Measurements from ENCODE around the gene PDGFC. TPM values are rescaled to one million over a fixed set of nuclear protein-coding genes. Genes with fewer than 3 reads are reported as not detected.

The PDGFC gene
- total RNA-seq, 1 experiment from 2014 or later: 9.8 TPM

- H2AFZ ChIP-seq (ENCODE audit: low read depth, low read length, poor library complexity, severe bottlenecking): no peak overlapping the region
- no peaks in the 10 kb centered on the region for H3K27me3 ChIP-seq (ENCODE audit: insufficient read depth, low read length)
- no TSS peak for BruUV-seq (replicated peaks)
- ATAC-seq (no peak), DNase-seq (ENCODE audit: low read depth, low spot score) (no peak)
- intact Hi-C loops (cut with micrococcal nuclease): no loop called here
- H3K27ac ChIP-seq (ENCODE audit: low read depth, low read length): no peak overlapping the region
- H3K9ac ChIP-seq (ENCODE audit: low read length): no peak overlapping the region
- no peaks in the 10 kb centered on the region for H3K4me1 ChIP-seq (ENCODE audit: control insufficient read depth in 1 of 2, insufficient read depth in 2 of 2, low read length in 2 of 2)
- no peaks in the 10 kb centered on the region for H4K20me1 ChIP-seq (ENCODE audit: insufficient read depth)
- CTCF ChIA-PET: no interaction called here
- POLR2A ChIA-PET: no interaction called here
- no peaks in the 10 kb centered on the region for H3K9me3 ChIP-seq (ENCODE audit: control insufficient read depth in 1 of 2, insufficient read depth in 1 of 2, low read depth in 1 of 2, low read length in 2 of 2)
- H3K79me2 ChIP-seq (ENCODE audit: insufficient read depth, low read length): no peaks in the 10 kb centered on the region
- no peak overlapping the region for H3K4me3 ChIP-seq (replicated peaks in 1 of 2; ENCODE audit: low read depth in 1 of 2, low read length in 2 of 2)
- TF ChIP-seq MAX (IDR thresholded peaks at IDR 0.05): no peak
- TF ChIP-seq CBX3 (IDR thresholded peaks at IDR 0.05; ENCODE audit: low read depth): no peak
- no peak for TF ChIP-seq RAD21 (IDR thresholded peaks at IDR 0.05; ENCODE audit: low read depth)
- TF ChIP-seq EZH2phosphoT487 (IDR thresholded peaks at IDR 0.05; ENCODE audit: borderline replicate concordance): no peak
- TF ChIP-seq ZFX (IDR thresholded peaks at IDR 0.05): no peak
- no peak for TF ChIP-seq SRF (IDR thresholded peaks at IDR 0.05; ENCODE audit: low read depth)
- no peak for TF ChIP-seq FOSL1 (IDR thresholded peaks at IDR 0.05; ENCODE audit: low read depth)
- no peak for TF ChIP-seq ATF3 (IDR thresholded peaks at IDR 0.05)
- TF ChIP-seq ZNF274 (IDR thresholded peaks at IDR 0.05; ENCODE audit: low read depth, low read length): no peak
- TF ChIP-seq POLR2AphosphoS5 (IDR thresholded peaks at IDR 0.05; ENCODE audit: low read depth, low read length): no peak
- no peak for TF ChIP-seq REST (IDR thresholded peaks at IDR 0.05; ENCODE audit: low read depth)
- TF ChIP-seq SIN3A (IDR thresholded peaks at IDR 0.05; ENCODE audit: low read depth): no peak
- TF ChIP-seq POLR2A (IDR thresholded peaks at IDR 0.05; ENCODE audit: borderline replicate concordance, extremely low read depth, insufficient read depth, insufficient read length): no peak
- TF ChIP-seq CTCF (IDR thresholded peaks at IDR 0.05 in 2 of 3, conservative IDR thresholded peaks at IDR 0.05 in 1 of 3; ENCODE audit: borderline replicate concordance in 1 of 3, insufficient read depth in 1 of 3, low read depth in 2 of 3, low read length in 2 of 3): no peak
- no peak for TF ChIP-seq EGR1 (IDR thresholded peaks at IDR 0.05; ENCODE audit: low read depth)
- H3K9me2 ChIP-seq (ENCODE audit: insufficient read depth): no peaks in the 10 kb centered on the region
- no peaks in the 10 kb centered on the region for H3K36me3 ChIP-seq (ENCODE audit: control insufficient read depth in 1 of 2, insufficient read depth in 2 of 2, low read length in 2 of 2)
- RAD21 ChIA-PET (ENCODE audit: low non-redundant PET in 1 of 2, low total read pairs in 2 of 2, uncharacterized antibody in 2 of 2, unreplicated experiment in 2 of 2): no interaction called here
- no peak overlapping the region for H3K4me2 ChIP-seq (ENCODE audit: low read length)
Observed at GRCh38 chr4:156888762-156889161, 82.8 kb downstream of the PDGFC start.
